Calu3 (cell line): Measurements from ENCODE around the gene ASZ1. TPM values are rescaled to one million over a fixed set of nuclear protein-coding genes. Genes with fewer than 3 reads are reported as not detected.
"Not testable (repeated sequence)": the region's sequence is repeated elsewhere in the genome, so short reads cannot be mapped to it uniquely, and the experiment has no call there.

Source experiments
- BruUV-seq: library from RNA; stranded (reverse); fragments of 400-500 nt; replicated peaks from 2 replicates; lab custom pipeline; 2021; lab: Mats Ljungman, UMichigan
- CTCF ChIA-PET: fragments of 300-600 bp; sonication (Branson Sonifier 250); formaldehyde crosslinking; loops from one replicate; lab custom pipeline; 2022; ENCODE audit warnings: antibody characterized with exemption; lab: Charles Lee
- DNase-seq: peaks from one replicate; pipeline ENCODE4 v3.0.0; 2022
- H3K27ac Mint-ChIP-seq: one replicate; pipeline ENCODE4 v1.8.0; 2022; ENCODE audit warnings: mixed read lengths; ENCODE audit not compliant: unreplicated experiment
- H3K27me3 Mint-ChIP-seq: one replicate; pipeline ENCODE4 v1.8.0; 2022; ENCODE audit warnings: mixed read lengths; ENCODE audit not compliant: unreplicated experiment
- H3K36me3 Mint-ChIP-seq: one replicate; pipeline ENCODE4 v1.8.0; 2022; ENCODE audit warnings: mild to moderate bottlenecking, moderate library complexity, mixed read lengths; ENCODE audit not compliant: insufficient read depth, unreplicated experiment
- H3K4me1 Mint-ChIP-seq: one replicate; pipeline ENCODE4 v1.8.0; 2022; ENCODE audit warnings: mild to moderate bottlenecking, low read depth, mixed read lengths; ENCODE audit not compliant: unreplicated experiment
- H3K4me3 Mint-ChIP-seq: one replicate; pipeline ENCODE4 v1.8.0; 2022; ENCODE audit warnings: mild to moderate bottlenecking, low read depth, moderate library complexity, mixed read lengths; ENCODE audit not compliant: unreplicated experiment
- H3K9me3 Mint-ChIP-seq: one replicate; pipeline ENCODE4 v1.8.0; 2022; ENCODE audit warnings: low read depth, mixed read lengths; ENCODE audit not compliant: unreplicated experiment
- CTCF ChIP-seq: fragments of 200-600 bp; IDR thresholded peaks from one replicate; pipeline ENCODE4 v1.8.0; 2022; ENCODE audit warnings: antibody characterized with exemption; ENCODE audit not compliant: unreplicated experiment
- intact Hi-C: fragments of 100-400 bp; cut with micrococcal nuclease; formaldehyde crosslinking; loops from one replicate; pipeline ENCODE4 v1.10.0; 2022; ENCODE audit not compliant: unreplicated experiment
- total RNA-seq: library from RNA; stranded (reverse); gene quantifications from 2 replicates; pipeline ENCODE4 v1.2.3, GENCODE V29; 2022

ASZ1 gene
- total RNA-seq, 1 experiment from 2014 or later: not detected

- H3K27ac Mint-ChIP-seq: no peak overlapping the region
- BruUV-seq: no TSS peak
- peaks cover 24% of the 10 kb centered on the region for H3K4me1 Mint-ChIP-seq
- CTCF ChIA-PET: no interaction called here
- H3K4me3 Mint-ChIP-seq: no peak overlapping the region
- no peak for TF ChIP-seq CTCF
- no peaks in the 10 kb centered on the region for H3K27me3 Mint-ChIP-seq
- no peak for DNase-seq
- H3K36me3 Mint-ChIP-seq: no peaks in the 10 kb centered on the region
- intact Hi-C loops: no loop called here
- H3K9me3 Mint-ChIP-seq: peaks cover 8% of the 10 kb centered on the region
Measured at GRCh38 chr7:117424090-117424829, 3.0 kb downstream of the ASZ1 start.

GRCh38 chr7:117414591-117414990 is 12.7 kb downstream of the ASZ1 start:
- intact Hi-C loops, DNase-seq, H3K4me1 Mint-ChIP-seq, BruUV-seq, H3K9me3 Mint-ChIP-seq, H3K27me3 Mint-ChIP-seq, H3K36me3 Mint-ChIP-seq, CTCF ChIA-PET, H3K4me3 Mint-ChIP-seq, H3K27ac Mint-ChIP-seq: not testable (repeated sequence)

DNA sequence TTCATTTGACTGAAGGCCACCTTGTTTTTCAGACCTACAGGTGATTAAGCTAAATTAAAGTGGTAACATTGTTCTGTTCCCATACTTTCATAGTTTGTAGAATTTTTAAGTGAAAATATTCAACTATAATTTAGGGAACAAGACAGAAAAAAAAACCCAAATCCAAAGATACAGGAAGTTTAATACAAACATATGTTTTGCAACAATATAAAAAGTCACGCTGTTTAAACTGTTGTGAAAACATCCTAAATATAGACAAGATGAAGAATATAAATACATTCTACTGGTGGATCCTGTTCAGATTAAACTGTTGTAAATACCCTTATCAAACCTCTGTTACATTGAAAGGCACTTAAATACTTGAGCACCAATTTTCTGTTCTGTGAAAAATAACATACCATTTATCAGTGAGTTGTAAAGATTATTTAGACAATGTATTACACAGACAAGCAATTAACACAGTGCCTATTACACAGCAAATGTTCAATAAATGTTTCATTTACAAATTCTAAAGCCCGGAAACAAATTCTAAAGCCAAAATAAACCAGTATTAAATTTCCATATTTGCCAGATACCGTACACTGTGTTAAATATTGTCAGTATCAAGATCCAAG is 14.2 kb downstream of the ASZ1 start:
- no peak for TF ChIP-seq CTCF
- H3K4me1 Mint-ChIP-seq: peaks cover 5% of the 10 kb centered on the region
- no peak overlapping the region for H3K4me3 Mint-ChIP-seq
- no TSS peak for BruUV-seq
- DNase-seq: no peak
- intact Hi-C loops: no loop called here
- H3K9me3 Mint-ChIP-seq: no peaks in the 10 kb centered on the region
- CTCF ChIA-PET: no interaction called here
- H3K36me3 Mint-ChIP-seq: no peaks in the 10 kb centered on the region
- no peak overlapping the region for H3K27ac Mint-ChIP-seq
- no peaks in the 10 kb centered on the region for H3K27me3 Mint-ChIP-seq

DNA sequence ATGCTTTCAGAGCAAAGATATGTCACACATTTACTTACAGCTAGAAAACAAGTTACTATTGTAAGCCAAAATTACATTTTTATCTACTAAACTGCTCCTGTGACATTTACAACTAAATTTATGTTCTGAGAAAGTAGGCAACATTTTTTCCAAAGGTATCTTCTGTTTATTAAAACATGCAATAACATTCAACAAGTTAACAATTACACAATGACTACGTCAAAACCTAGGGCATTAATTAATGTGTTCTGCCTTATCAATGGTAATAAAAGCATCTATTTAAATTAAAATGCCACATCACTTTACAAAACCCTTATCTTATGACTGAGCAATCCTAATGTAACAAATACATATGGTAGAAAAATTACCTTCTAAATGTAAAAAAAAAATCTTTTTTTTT is 14.9 kb downstream of the ASZ1 start:
- no TSS peak for BruUV-seq
- peaks cover 9% of the 10 kb centered on the region for H3K4me1 Mint-ChIP-seq
- intact Hi-C loops: no loop called here
- H3K27ac Mint-ChIP-seq: no peak overlapping the region
- TF ChIP-seq CTCF: no peak
- no peak for DNase-seq
- no peak overlapping the region for H3K4me3 Mint-ChIP-seq
- CTCF ChIA-PET: no interaction called here
- H3K27me3 Mint-ChIP-seq: no peaks in the 10 kb centered on the region
- no peaks in the 10 kb centered on the region for H3K9me3 Mint-ChIP-seq
- no peaks in the 10 kb centered on the region for H3K36me3 Mint-ChIP-seq

DNA sequence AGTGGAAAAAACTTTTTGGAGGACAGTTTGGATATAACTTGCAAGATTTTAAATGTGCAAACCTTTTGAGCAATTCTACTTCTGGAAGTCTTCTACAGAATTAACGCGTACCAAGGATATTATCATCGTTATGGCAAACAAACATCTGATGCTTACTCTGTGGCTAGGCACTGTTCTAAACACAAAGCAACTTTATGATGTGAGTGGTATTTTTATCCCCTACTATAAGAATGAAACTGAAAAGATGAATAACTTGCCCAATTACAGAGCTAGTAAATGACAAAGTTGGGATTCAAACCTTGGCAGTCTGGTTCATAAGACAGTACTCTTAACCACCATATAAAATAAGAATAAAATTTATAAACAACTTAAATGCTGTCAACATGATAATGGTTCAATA is 15.8 kb downstream of the ASZ1 start:
- no peaks in the 10 kb centered on the region for H3K27me3 Mint-ChIP-seq
- CTCF ChIA-PET: no interaction called here
- BruUV-seq: no TSS peak
- no peak overlapping the region for H3K4me3 Mint-ChIP-seq
- no peak for DNase-seq
- intact Hi-C loops: no loop called here
- H3K27ac Mint-ChIP-seq: no peak overlapping the region
- no peaks in the 10 kb centered on the region for H3K36me3 Mint-ChIP-seq
- TF ChIP-seq CTCF: no peak
- no peaks in the 10 kb centered on the region for H3K9me3 Mint-ChIP-seq
- H3K4me1 Mint-ChIP-seq: peaks cover 9% of the 10 kb centered on the region
